HL-60/S4 (cell line): Measurements from ENCODE around the gene TXNDC2.

Experiments used
- in situ Hi-C: fragments of 300-500 bp; cut with MboI; formaldehyde crosslinking; loops from 2 replicates; pipeline ENCODE4 v1.14.3; 2022; ENCODE audit warnings: low sequenced_read_pairs

The TXNDC2 gene

GRCh38 chr18:9859232-9859631, 26.5 kb upstream of the TXNDC2 start:
- in situ Hi-C loops: no loop called here

DNA sequence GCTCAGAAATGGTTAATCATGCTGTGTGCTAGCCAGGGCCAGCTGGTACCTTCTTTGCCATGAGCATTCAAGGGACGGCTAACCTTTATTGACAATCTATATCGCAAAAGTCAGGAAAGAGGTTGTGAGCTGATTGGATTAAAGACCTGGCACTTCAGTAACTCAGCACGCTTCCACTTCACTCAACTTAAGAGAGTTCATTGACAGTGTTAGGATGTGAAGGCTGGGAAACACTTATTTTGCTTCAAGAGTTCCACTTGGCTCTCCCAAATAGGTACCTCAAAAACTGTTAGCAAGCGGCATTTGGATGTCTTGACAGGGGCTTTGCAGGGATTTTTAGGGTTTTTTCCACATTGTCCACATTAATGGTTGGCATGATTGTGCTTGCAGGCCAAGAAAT, 25.1 kb upstream of the TXNDC2 start:
- in situ Hi-C loops: no loop called here

DNA sequence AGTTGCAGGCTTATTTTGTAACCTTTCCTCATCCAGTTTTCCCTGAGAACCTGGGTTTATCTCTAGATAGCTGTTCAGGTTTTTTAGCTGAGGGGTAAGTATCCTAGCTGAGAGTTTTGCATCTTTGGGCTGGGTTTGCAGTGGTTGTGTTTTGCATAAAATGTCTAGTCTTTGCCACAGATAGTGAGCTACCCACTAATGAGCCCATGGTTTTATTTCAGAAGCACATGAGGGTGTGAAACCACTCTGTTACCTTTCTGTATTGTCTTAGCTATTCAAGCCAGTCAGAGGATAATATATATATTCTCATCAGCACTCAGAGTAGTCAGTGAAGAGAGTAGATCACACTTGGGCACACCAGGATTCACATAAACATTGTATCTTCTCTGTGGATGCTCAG, 24.6 kb upstream of the TXNDC2 start:
- in situ Hi-C loops: no loop called here

DNA sequence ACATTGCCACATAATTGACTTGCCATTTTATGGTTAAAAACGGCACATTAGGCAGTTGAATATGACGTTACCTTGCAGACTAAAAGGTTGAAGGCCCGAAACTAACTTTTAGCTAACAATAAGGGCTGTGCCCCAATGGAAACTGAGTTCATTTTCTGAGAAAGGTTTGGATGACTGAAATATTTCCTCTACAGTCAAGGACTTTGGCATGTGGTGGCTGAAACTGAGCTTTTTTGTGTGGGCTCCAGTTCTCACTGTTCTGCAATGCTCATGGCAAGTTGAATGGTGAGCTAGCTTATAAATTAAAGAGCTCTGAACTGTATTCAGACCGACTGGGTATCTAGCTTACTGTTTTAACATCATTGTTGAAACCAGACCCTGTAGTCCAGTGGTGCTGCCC, 23.8 kb upstream of the TXNDC2 start:
- in situ Hi-C loops: no loop called here

GRCh38 chr18:9862686-9863085, 23.1 kb upstream of the TXNDC2 start:
- in situ Hi-C loops: no loop called here

- in situ Hi-C loops: no loop called here
Observed at GRCh38 chr18:9863282-9863681, 22.5 kb upstream of the TXNDC2 start.

GRCh38 chr18:9865764-9866490, 19.8 kb upstream of the TXNDC2 start:
- in situ Hi-C loops: no loop called here

GRCh38 chr18:9866627-9867026, 19.1 kb upstream of the TXNDC2 start:
- in situ Hi-C loops: no loop called here

- in situ Hi-C loops: no loop called here
Observed at GRCh38 chr18:9867071-9867594, 18.6 kb upstream of the TXNDC2 start.

- in situ Hi-C loops: no loop called here
Observed at GRCh38 chr18:9868857-9869714, 16.7 kb upstream of the TXNDC2 start.

GRCh38 chr18:9869715-9870430, 15.9 kb upstream of the TXNDC2 start:
- in situ Hi-C loops: no loop called here

- in situ Hi-C loops: no loop called here
Observed at GRCh38 chr18:9870431-9871008, 15.3 kb upstream of the TXNDC2 start.

DNA sequence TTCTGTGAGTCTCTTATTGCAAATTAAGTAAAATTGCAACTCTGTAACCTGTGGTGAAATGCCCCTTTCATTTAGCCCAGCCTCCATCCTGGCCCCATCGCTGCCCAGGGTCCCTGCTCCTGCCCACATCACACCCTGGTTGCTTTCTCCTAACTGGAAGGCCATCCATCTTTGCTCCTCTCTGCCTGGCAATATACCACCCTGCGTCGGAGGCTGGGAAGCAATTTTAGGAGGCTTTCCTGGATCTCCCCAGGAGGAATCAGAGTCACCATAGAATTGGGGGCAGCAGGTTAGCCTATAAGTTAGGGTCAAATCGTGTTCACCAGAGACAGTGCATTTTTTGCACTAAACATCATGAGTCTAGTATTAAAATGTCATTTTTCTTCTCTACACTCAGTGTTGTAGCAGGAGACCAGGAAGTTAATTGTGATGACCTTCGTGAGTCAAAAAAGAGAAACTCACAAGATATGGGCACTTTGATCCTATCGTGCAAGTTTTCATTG, 14.5 kb upstream of the TXNDC2 start:
- in situ Hi-C loops: no loop called here

DNA sequence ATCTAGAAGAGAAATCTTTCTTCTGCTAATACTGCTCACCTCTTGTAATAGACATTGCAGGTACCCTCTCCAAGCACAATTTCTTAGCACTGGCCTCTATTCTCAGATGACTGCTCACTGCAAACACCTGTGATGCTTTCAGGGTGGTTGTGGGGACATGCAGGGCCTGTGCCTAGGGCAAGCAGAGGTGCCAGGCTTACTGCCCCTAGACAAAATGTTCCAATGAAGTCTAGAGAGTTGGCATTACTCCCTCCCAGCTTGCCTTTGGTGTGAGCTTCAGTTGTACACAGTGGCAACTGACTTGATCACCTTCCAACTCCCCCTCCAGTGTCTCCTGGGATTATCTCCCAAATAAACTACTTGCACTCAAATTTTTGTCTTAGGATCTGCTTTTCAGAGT, 12.9 kb upstream of the TXNDC2 start:
- in situ Hi-C loops: no loop called here

DNA sequence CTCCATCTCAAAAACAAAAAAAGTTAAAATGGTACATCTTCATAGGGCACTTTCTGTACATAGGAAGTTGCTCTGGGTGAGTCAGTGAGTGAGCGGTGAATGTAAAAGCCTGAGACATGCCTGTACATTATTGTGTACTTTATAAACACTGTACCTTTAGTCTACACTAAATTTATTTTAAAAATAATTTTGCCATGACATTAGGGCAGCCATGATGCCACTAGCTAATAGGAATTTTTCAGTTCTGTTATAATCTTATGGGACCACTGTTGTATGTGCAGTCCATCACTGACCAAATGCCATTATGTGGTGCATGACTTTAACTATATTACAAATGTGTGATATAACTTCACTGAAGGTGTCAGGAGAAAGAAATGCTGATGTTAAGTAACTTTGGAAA, 11.0 kb upstream of the TXNDC2 start:
- in situ Hi-C loops: no loop called here

GRCh38 chr18:9876212-9876866, 9.4 kb upstream of the TXNDC2 start:
- in situ Hi-C loops: no loop called here

DNA sequence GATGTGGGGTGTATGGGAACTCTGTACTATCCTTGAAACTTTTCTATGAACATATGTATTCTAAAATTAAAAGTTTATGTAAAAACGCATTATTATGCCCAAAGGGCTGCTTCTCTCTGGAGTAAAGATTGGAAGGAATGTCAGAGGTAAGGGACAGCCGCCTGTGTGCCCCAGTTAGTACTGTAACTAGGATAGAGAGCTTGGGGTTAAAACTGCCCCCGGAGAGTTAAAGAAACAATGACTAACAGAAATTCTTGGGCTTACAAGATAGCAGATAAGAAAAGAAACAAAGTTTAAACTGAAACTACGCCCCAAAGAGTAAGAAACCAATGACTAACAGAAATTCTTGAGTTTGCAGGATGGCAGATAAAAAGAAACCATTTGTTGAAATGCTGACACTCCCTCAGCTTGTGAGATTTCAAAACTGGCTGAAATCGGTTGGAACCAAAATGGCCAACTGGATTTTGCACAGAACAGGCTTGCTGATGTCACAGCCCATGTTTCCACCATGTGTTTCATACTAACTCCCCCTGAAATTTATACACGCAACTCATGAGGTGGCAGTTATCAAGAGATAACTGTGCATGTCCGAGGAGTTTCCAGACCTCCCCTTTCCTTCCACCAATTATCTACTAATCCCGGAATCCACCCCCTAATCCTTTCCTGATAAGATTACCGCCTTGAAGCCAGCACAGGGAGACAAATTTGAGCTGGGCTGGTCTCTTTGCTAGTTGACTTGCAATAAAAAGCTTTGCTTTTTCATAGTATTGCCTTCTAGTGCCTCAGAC, 8.7 kb upstream of the TXNDC2 start:
- in situ Hi-C loops: no loop called here

- in situ Hi-C loops: no loop called here
Observed at GRCh38 chr18:9877655-9878014, 8.1 kb upstream of the TXNDC2 start.

DNA sequence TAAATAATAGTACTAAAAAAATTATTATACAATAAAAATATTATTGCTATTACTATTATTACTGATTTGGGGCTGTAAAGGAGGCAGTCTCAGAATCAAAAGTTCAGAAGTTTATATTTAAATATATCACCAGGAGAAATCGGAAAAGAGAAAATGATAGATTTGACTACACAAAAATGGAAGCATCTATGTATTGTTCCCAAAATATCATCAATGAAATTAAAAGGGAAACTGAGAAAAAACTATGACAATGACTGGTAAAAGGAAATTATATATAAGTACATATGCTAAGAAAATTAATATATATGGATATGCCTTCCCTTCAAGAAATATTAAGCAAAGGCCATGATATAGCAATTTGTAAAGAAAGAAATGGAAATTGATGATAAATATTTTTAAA, 7.7 kb upstream of the TXNDC2 start:
- in situ Hi-C loops: no loop called here

GRCh38 chr18:9878783-9879242, 7.0 kb upstream of the TXNDC2 start:
- in situ Hi-C loops: no loop called here
